Calu3 (cell line): ENCODE data around the gene RPS6KA1. TPM values are rescaled to one million over a fixed set of nuclear protein-coding genes. Genes with fewer than 3 reads are reported as not detected.

Experiments used
- BruUV-seq: library from RNA; stranded (reverse); fragments of 400-500 nt; replicated peaks from 2 replicates; lab custom pipeline; 2021; lab: Mats Ljungman, UMichigan
- CTCF ChIA-PET: fragments of 300-600 bp; sonication (Branson Sonifier 250); formaldehyde crosslinking; loops from one replicate; lab custom pipeline; 2022; ENCODE audit warnings: antibody characterized with exemption; lab: Charles Lee
- DNase-seq: peaks from one replicate; pipeline ENCODE4 v3.0.0; 2022
- H3K27ac Mint-ChIP-seq: one replicate; pipeline ENCODE4 v1.8.0; 2022; ENCODE audit warnings: mixed read lengths; ENCODE audit not compliant: unreplicated experiment
- H3K27me3 Mint-ChIP-seq: one replicate; pipeline ENCODE4 v1.8.0; 2022; ENCODE audit warnings: mixed read lengths; ENCODE audit not compliant: unreplicated experiment
- H3K36me3 Mint-ChIP-seq: one replicate; pipeline ENCODE4 v1.8.0; 2022; ENCODE audit warnings: mild to moderate bottlenecking, moderate library complexity, mixed read lengths; ENCODE audit not compliant: insufficient read depth, unreplicated experiment
- H3K4me1 Mint-ChIP-seq: one replicate; pipeline ENCODE4 v1.8.0; 2022; ENCODE audit warnings: mild to moderate bottlenecking, low read depth, mixed read lengths; ENCODE audit not compliant: unreplicated experiment
- H3K4me3 Mint-ChIP-seq: one replicate; pipeline ENCODE4 v1.8.0; 2022; ENCODE audit warnings: mild to moderate bottlenecking, low read depth, moderate library complexity, mixed read lengths; ENCODE audit not compliant: unreplicated experiment
- H3K9me3 Mint-ChIP-seq: one replicate; pipeline ENCODE4 v1.8.0; 2022; ENCODE audit warnings: low read depth, mixed read lengths; ENCODE audit not compliant: unreplicated experiment
- intact Hi-C: fragments of 100-400 bp; cut with micrococcal nuclease; formaldehyde crosslinking; loops from one replicate; pipeline ENCODE4 v1.10.0; 2022; ENCODE audit not compliant: unreplicated experiment
- total RNA-seq: library from RNA; stranded (reverse); gene quantifications from 2 replicates; pipeline ENCODE4 v1.2.3, GENCODE V29; 2022
- TF ChIP-seq, protein P1 (sequence below): fragments of 200-600 bp; IDR thresholded peaks from one replicate; pipeline ENCODE4 v1.8.0; 2022; ENCODE audit warnings: antibody characterized with exemption; ENCODE audit not compliant: unreplicated experiment

Gene RPS6KA1
- total RNA-seq, 1 experiment from 2014 or later = 28.1 TPM

DNA sequence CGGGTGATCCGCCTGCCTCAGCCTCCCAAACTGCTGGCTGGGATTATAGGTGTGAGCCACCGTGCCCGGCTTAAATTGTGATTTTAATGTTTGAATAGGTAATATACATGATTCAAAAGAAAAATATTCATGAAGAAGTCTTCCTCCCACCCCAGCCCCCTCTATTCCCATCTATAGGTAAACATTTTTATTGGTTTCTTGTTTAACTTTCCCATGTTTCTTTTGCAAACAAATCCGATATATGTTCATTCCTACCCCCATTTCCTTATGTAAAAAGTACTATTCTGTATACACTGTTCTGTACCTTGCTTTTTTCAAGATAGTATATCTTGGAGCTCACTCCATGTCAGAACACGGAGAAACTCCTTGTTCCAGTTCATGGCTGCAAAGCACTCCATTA lies 23.2 kb downstream of the RPS6KA1 start:
- Mint-ChIP-seq H3K9me3 (no peaks in the 10 kb centered on the region), H3K27ac (no peak overlapping the region), H3K4me1 (no peaks in the 10 kb centered on the region), H3K4me3 (no peak overlapping the region), H3K27me3 (no peaks in the 10 kb centered on the region), H3K36me3 (peaks cover 16% of the 10 kb centered on the region)
- no TSS peak for BruUV-seq
- intact Hi-C loops = no loop called here
- CTCF ChIA-PET = interaction anchor here (0.5 to 0.7 kb wide), 2 partner anchors 39 to 361 kb away, joined by 3 to 5 read pairs; no protein-coding TSS in a partner anchor
- TF ChIP-seq, protein P1, sequence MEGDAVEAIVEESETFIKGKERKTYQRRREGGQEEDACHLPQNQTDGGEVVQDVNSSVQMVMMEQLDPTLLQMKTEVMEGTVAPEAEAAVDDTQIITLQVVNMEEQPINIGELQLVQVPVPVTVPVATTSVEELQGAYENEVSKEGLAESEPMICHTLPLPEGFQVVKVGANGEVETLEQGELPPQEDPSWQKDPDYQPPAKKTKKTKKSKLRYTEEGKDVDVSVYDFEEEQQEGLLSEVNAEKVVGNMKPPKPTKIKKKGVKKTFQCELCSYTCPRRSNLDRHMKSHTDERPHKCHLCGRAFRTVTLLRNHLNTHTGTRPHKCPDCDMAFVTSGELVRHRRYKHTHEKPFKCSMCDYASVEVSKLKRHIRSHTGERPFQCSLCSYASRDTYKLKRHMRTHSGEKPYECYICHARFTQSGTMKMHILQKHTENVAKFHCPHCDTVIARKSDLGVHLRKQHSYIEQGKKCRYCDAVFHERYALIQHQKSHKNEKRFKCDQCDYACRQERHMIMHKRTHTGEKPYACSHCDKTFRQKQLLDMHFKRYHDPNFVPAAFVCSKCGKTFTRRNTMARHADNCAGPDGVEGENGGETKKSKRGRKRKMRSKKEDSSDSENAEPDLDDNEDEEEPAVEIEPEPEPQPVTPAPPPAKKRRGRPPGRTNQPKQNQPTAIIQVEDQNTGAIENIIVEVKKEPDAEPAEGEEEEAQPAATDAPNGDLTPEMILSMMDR = no peak
- no peak for DNase-seq

DNA sequence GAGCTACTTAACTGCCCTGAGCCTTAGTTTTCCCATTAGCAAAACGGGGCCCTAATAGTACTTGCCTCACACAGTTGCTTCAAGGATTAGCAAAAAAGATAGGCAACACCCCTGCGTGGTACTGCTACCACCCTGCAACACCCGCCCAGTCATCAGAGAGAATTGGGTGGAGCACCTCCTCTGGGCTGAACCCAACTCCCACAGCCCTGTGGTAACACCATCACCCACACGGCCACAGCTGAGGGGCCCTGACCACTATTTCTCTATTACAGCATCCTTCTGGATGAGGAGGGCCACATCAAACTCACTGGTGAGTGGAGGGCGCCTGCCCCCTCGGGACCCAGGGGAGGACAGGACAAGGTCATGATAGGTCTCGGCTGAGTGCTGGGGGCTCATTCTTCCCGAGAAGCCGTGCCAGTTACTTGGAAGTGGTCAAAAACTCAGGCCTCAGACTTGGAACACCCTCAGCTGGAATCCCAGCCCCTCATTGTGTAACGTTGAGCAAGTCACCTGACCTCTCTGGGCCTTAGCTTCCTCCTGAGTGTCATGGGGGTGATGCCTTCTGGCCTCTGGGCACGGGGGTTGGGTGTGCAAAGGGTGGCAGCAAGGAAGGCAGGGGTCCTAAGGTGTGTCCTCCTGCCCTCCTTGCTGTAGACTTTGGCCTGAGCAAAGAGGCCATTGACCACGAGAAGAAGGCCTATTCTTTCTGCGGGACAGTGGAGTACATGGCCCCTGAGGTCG lies 24.6 kb downstream of the RPS6KA1 start:
- no peak overlapping the region for H3K4me3 Mint-ChIP-seq
- peaks cover 18% of the 10 kb centered on the region for H3K36me3 Mint-ChIP-seq
- H3K27ac Mint-ChIP-seq = no peak overlapping the region
- no peaks in the 10 kb centered on the region for H3K9me3 Mint-ChIP-seq
- no peak for DNase-seq
- no TSS peak for BruUV-seq
- TF ChIP-seq, protein P1 = no peak
- H3K4me1 Mint-ChIP-seq = no peaks in the 10 kb centered on the region
- H3K27me3 Mint-ChIP-seq = no peaks in the 10 kb centered on the region
- intact Hi-C loops = no loop called here
- CTCF ChIA-PET = no interaction called here

DNA sequence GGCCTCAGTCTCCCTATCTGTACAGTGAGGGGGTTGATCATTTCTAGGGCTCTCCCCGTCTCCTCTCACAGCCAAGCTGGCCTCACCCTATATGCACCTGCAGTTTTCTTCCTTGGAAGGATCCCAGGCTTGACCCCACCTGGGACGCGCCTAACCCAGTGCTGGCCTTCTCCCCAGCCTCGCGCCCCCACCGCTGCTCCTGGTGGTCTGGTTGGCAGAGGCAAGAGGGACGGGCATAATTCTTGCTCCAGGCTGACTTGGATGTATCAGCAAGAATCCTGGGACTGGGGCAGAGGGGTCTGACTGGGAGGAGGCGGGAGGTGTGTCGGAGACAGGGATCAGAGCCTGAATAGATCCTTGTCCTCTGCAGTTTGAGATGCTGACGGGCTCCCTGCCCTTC lies 25.2 kb downstream of the RPS6KA1 start:
- BruUV-seq = no TSS peak
- CTCF ChIA-PET = no interaction called here
- no peak for DNase-seq
- intact Hi-C loops = no loop called here
- no peaks in the 10 kb centered on the region for H3K9me3 Mint-ChIP-seq
- TF ChIP-seq, protein P1 = no peak
- H3K4me1 Mint-ChIP-seq = no peaks in the 10 kb centered on the region
- H3K4me3 Mint-ChIP-seq = no peak overlapping the region
- no peaks in the 10 kb centered on the region for H3K27me3 Mint-ChIP-seq
- H3K36me3 Mint-ChIP-seq = peaks cover 18% of the 10 kb centered on the region
- H3K27ac Mint-ChIP-seq = no peak overlapping the region

DNA sequence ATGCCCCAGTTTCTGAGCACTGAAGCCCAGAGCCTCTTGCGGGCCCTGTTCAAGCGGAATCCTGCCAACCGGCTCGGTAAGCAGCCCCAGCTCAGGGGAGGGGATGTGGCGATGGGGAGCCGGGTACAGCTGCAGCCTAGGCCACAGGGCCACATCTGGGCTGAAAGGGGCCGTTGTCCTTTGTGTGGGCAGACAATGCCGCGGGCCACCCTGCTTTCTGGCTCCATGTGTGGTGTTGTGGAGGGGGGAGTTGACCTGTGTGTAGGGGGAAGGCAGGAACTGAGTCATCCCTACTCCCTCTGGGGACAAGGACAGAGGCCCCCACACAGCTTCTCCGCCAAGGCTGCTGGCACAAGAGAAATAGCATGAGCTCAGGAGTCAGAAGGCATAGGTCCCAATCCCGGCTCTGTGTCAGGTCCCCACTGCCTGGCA lies 26.0 kb downstream of the RPS6KA1 start:
- BruUV-seq = no TSS peak
- H3K9me3 Mint-ChIP-seq = no peaks in the 10 kb centered on the region
- intact Hi-C loops = no loop called here
- no peak overlapping the region for H3K27ac Mint-ChIP-seq
- H3K36me3 Mint-ChIP-seq = peaks cover 23% of the 10 kb centered on the region
- H3K4me3 Mint-ChIP-seq = no peak overlapping the region
- H3K4me1 Mint-ChIP-seq = no peaks in the 10 kb centered on the region
- DNase-seq = no peak
- TF ChIP-seq, protein P1 = no peak
- no peaks in the 10 kb centered on the region for H3K27me3 Mint-ChIP-seq
- CTCF ChIA-PET = no interaction called here
